ENCODE results near the gene ARHGAP10.
"Not testable (repeated sequence)": the region's sequence is repeated elsewhere in the genome, so short reads cannot be mapped to it uniquely, and the experiment has no call there.

ARHGAP10 gene

GRCh38 chr4:147863111-147863747 is 131.3 kb downstream of the ARHGAP10 start:
- Mint-ChIP-seq H3K27me3 (ENCODE audit: low read depth) (no peaks in the 10 kb centered on the region), H3K36me3 (ENCODE audit: low read depth) (peaks cover 2% of the 10 kb centered on the region), H3K9me3 (no peaks in the 10 kb centered on the region), H3K4me3 (no peak overlapping the region), H3K4me1 (ENCODE audit: low read depth) (peaks cover 7% of the 10 kb centered on the region), H3K27ac (no peak overlapping the region)

- Mint-ChIP-seq H3K4me3 (no peak overlapping the region), H3K4me1 (ENCODE audit: low read depth) (peaks cover 7% of the 10 kb centered on the region), H3K36me3 (ENCODE audit: low read depth) (peaks cover 2% of the 10 kb centered on the region), H3K27ac (no peak overlapping the region), H3K9me3 (no peaks in the 10 kb centered on the region), H3K27me3 (ENCODE audit: low read depth) (no peaks in the 10 kb centered on the region)
Observed at GRCh38 chr4:147863808-147864472, 132.1 kb downstream of the ARHGAP10 start.

- Mint-ChIP-seq H3K9me3 (no peaks in the 10 kb centered on the region), H3K27ac (no peak overlapping the region), H3K27me3 (ENCODE audit: low read depth) (no peaks in the 10 kb centered on the region), H3K36me3 (ENCODE audit: low read depth) (peaks cover 2% of the 10 kb centered on the region), H3K4me1 (ENCODE audit: low read depth) (peaks cover 7% of the 10 kb centered on the region), H3K4me3 (no peak overlapping the region)
Observed at GRCh38 chr4:147864607-147865006, 132.7 kb downstream of the ARHGAP10 start.

- H3K27me3 Mint-ChIP-seq (ENCODE audit: low read depth): no peaks in the 10 kb centered on the region
- H3K36me3 Mint-ChIP-seq (ENCODE audit: low read depth): peaks cover 2% of the 10 kb centered on the region
- no peak overlapping the region for H3K4me3 Mint-ChIP-seq
- no peaks in the 10 kb centered on the region for H3K9me3 Mint-ChIP-seq
- H3K4me1 Mint-ChIP-seq (ENCODE audit: low read depth): peaks cover 7% of the 10 kb centered on the region
- H3K27ac Mint-ChIP-seq: no peak overlapping the region
Observed at GRCh38 chr4:147865926-147866325, 134.0 kb downstream of the ARHGAP10 start.

GRCh38 chr4:147866532-147867271 is 134.8 kb downstream of the ARHGAP10 start:
- H3K9me3 Mint-ChIP-seq: no peaks in the 10 kb centered on the region
- H3K4me1 Mint-ChIP-seq (ENCODE audit: low read depth): peaks cover 7% of the 10 kb centered on the region
- peaks cover 2% of the 10 kb centered on the region for H3K36me3 Mint-ChIP-seq (ENCODE audit: low read depth)
- H3K27ac Mint-ChIP-seq: no peak overlapping the region
- H3K4me3 Mint-ChIP-seq: no peak overlapping the region
- H3K27me3 Mint-ChIP-seq (ENCODE audit: low read depth): no peaks in the 10 kb centered on the region

- Mint-ChIP-seq H3K36me3 (ENCODE audit: low read depth) (no peaks in the 10 kb centered on the region), H3K4me3 (no peak overlapping the region), H3K4me1 (ENCODE audit: low read depth) (no peaks in the 10 kb centered on the region), H3K9me3 (no peaks in the 10 kb centered on the region), H3K27ac (no peak overlapping the region), H3K27me3 (ENCODE audit: low read depth) (no peaks in the 10 kb centered on the region)
Observed at GRCh38 chr4:147874109-147874508, 142.2 kb downstream of the ARHGAP10 start.

- Mint-ChIP-seq H3K4me3 (no peak overlapping the region), H3K27me3 (ENCODE audit: low read depth) (no peaks in the 10 kb centered on the region), H3K9me3 (no peaks in the 10 kb centered on the region), H3K4me1 (ENCODE audit: low read depth) (no peaks in the 10 kb centered on the region), H3K27ac (no peak overlapping the region), H3K36me3 (ENCODE audit: low read depth) (peaks cover 2% of the 10 kb centered on the region)
Observed at GRCh38 chr4:147877308-147877771, 145.5 kb downstream of the ARHGAP10 start.

GRCh38 chr4:147879676-147880075 is 147.8 kb downstream of the ARHGAP10 start:
- Mint-ChIP-seq H3K4me1 (ENCODE audit: low read depth) (no peaks in the 10 kb centered on the region), H3K36me3 (ENCODE audit: low read depth) (peaks cover 5% of the 10 kb centered on the region), H3K27me3 (ENCODE audit: low read depth) (no peaks in the 10 kb centered on the region), H3K4me3 (no peak overlapping the region), H3K9me3 (peaks cover 2% of the 10 kb centered on the region), H3K27ac (no peak overlapping the region)

GRCh38 chr4:147880511-147880910 is 148.6 kb downstream of the ARHGAP10 start:
- H3K4me3 Mint-ChIP-seq: no peak overlapping the region
- no peaks in the 10 kb centered on the region for H3K4me1 Mint-ChIP-seq (ENCODE audit: low read depth)
- peaks cover 9% of the 10 kb centered on the region for H3K36me3 Mint-ChIP-seq (ENCODE audit: low read depth)
- peaks cover 7% of the 10 kb centered on the region for H3K9me3 Mint-ChIP-seq
- H3K27me3 Mint-ChIP-seq (ENCODE audit: low read depth): no peaks in the 10 kb centered on the region
- H3K27ac Mint-ChIP-seq: no peak overlapping the region

- no peak overlapping the region for H3K4me3 Mint-ChIP-seq
- H3K27me3 Mint-ChIP-seq (ENCODE audit: low read depth): no peaks in the 10 kb centered on the region
- H3K36me3 Mint-ChIP-seq (ENCODE audit: low read depth): peaks cover 19% of the 10 kb centered on the region
- no peaks in the 10 kb centered on the region for H3K4me1 Mint-ChIP-seq (ENCODE audit: low read depth)
- peaks cover 7% of the 10 kb centered on the region for H3K9me3 Mint-ChIP-seq
- H3K27ac Mint-ChIP-seq: no peak overlapping the region
Observed at GRCh38 chr4:147884536-147884935, 152.6 kb downstream of the ARHGAP10 start.

GRCh38 chr4:147885216-147885615 is 153.3 kb downstream of the ARHGAP10 start:
- not testable (repeated sequence) for H3K9me3 Mint-ChIP-seq; H3K4me1 Mint-ChIP-seq (ENCODE audit: low read depth); H3K27me3 Mint-ChIP-seq (ENCODE audit: low read depth); H3K27ac Mint-ChIP-seq; H3K4me3 Mint-ChIP-seq
- peaks cover 19% of the 10 kb centered on the region for H3K36me3 Mint-ChIP-seq (ENCODE audit: low read depth)

GRCh38 chr4:147891476-147892115 is 159.7 kb downstream of the ARHGAP10 start:
- Mint-ChIP-seq H3K27ac (no peak overlapping the region), H3K9me3 (peaks cover 22% of the 10 kb centered on the region), H3K4me3 (no peak overlapping the region), H3K4me1 (ENCODE audit: low read depth) (no peaks in the 10 kb centered on the region), H3K27me3 (ENCODE audit: low read depth) (no peaks in the 10 kb centered on the region), H3K36me3 (ENCODE audit: low read depth) (peaks cover 13% of the 10 kb centered on the region)

GRCh38 chr4:147899512-147899911 is 167.6 kb downstream of the ARHGAP10 start:
- H3K27me3 Mint-ChIP-seq (ENCODE audit: low read depth): no peaks in the 10 kb centered on the region
- H3K4me3 Mint-ChIP-seq: no peak overlapping the region
- peaks cover 7% of the 10 kb centered on the region for H3K36me3 Mint-ChIP-seq (ENCODE audit: low read depth)
- peaks cover 17% of the 10 kb centered on the region for H3K9me3 Mint-ChIP-seq
- no peaks in the 10 kb centered on the region for H3K4me1 Mint-ChIP-seq (ENCODE audit: low read depth)
- no peak overlapping the region for H3K27ac Mint-ChIP-seq

GRCh38 chr4:147901388-147901787 is 169.5 kb downstream of the ARHGAP10 start:
- H3K4me1 Mint-ChIP-seq (ENCODE audit: low read depth): no peaks in the 10 kb centered on the region
- H3K27me3 Mint-ChIP-seq (ENCODE audit: low read depth): no peaks in the 10 kb centered on the region
- no peak overlapping the region for H3K4me3 Mint-ChIP-seq
- H3K9me3 Mint-ChIP-seq: peaks cover 15% of the 10 kb centered on the region
- H3K36me3 Mint-ChIP-seq (ENCODE audit: low read depth): peaks cover 5% of the 10 kb centered on the region
- no peak overlapping the region for H3K27ac Mint-ChIP-seq

Measured in T-helper 1 cell treated with Interleukin-12 subunit alpha and Interleukin-12 subunit beta and Interleukin-4 antibody, amounts not matched to agents 30 μg/mL and 1 μg/mL, for 36 hours (primary cell).